Muscle layer of colon (tissue), 2 donors: ENCODE results near the gene UPK3B.
"Not testable (repeated sequence)": the region's sequence is repeated elsewhere in the genome, so short reads cannot be mapped to it uniquely, and the experiment has no call there.

Experiments
- H3K27ac ChIP-seq: one replicate; pipeline ENCODE4 v1.7.0; 2013; ENCODE audit warnings: low read depth, mild to moderate bottlenecking, low read length, moderate library complexity
- H3K27me3 ChIP-seq, 2 donors: one replicate each; pipeline ENCODE4 v1.7.0; 2013; ENCODE audit warnings: low read length in 2 of 2, mild to moderate bottlenecking in 2 of 2; ENCODE audit not compliant: insufficient read depth in 2 of 2, control insufficient read depth in 1 of 2
- H3K36me3 ChIP-seq: one replicate; pipeline ENCODE4 v1.7.0; 2013; ENCODE audit warnings: mild to moderate bottlenecking, low read length; ENCODE audit not compliant: insufficient read depth
- H3K4me1 ChIP-seq: one replicate; pipeline ENCODE4 v1.7.0; 2013; ENCODE audit warnings: mild to moderate bottlenecking, low read length; ENCODE audit not compliant: insufficient read depth
- H3K4me3 ChIP-seq, 2 donors: one replicate each; pipeline ENCODE4 v1.7.0; 2013; ENCODE audit warnings: low read length in 2 of 2, low read depth in 1 of 2, mild to moderate bottlenecking in 1 of 2, moderate library complexity in 1 of 2
- H3K9ac ChIP-seq: one replicate; pipeline ENCODE4 v1.7.0; 2013; ENCODE audit warnings: low read length
- H3K9me3 ChIP-seq: one replicate; pipeline ENCODE4 v1.7.0; 2013; ENCODE audit warnings: mild to moderate bottlenecking, low read length
- donor health status: abdominal sarcoma.
- donor health status: Adenocarcinoma of cecum.

UPK3B gene

GRCh38 chr7:76476742-76477474, 33.4 kb upstream of the UPK3B start:
- not testable (repeated sequence) for H3K4me1 ChIP-seq, H3K9me3 ChIP-seq, H3K27ac ChIP-seq, H3K27me3 ChIP-seq, H3K9ac ChIP-seq, H3K36me3 ChIP-seq, H3K4me3 ChIP-seq

- not testable (repeated sequence) for H3K27ac ChIP-seq, H3K4me1 ChIP-seq, H3K9me3 ChIP-seq, H3K4me3 ChIP-seq, H3K9ac ChIP-seq, H3K36me3 ChIP-seq, H3K27me3 ChIP-seq
Observed at GRCh38 chr7:76479628-76480027, 30.7 kb upstream of the UPK3B start.

- H3K9ac ChIP-seq, H3K4me3 ChIP-seq, H3K27ac ChIP-seq, H3K27me3 ChIP-seq, H3K4me1 ChIP-seq, H3K36me3 ChIP-seq, H3K9me3 ChIP-seq: not testable (repeated sequence)
Observed at GRCh38 chr7:76480403-76481253, 29.7 kb upstream of the UPK3B start.

- H3K27ac ChIP-seq, H3K9ac ChIP-seq, H3K36me3 ChIP-seq, H3K9me3 ChIP-seq, H3K4me1 ChIP-seq, H3K27me3 ChIP-seq, H3K4me3 ChIP-seq: not testable (repeated sequence)
Observed at GRCh38 chr7:76482660-76483059, 27.7 kb upstream of the UPK3B start.

- not testable (repeated sequence) for H3K9me3 ChIP-seq, H3K9ac ChIP-seq, H3K36me3 ChIP-seq, H3K27ac ChIP-seq, H3K4me1 ChIP-seq, H3K27me3 ChIP-seq, H3K4me3 ChIP-seq
Observed at GRCh38 chr7:76483081-76483480, 27.3 kb upstream of the UPK3B start.

- H3K4me3 ChIP-seq, H3K36me3 ChIP-seq, H3K9me3 ChIP-seq, H3K27me3 ChIP-seq, H3K9ac ChIP-seq, H3K4me1 ChIP-seq, H3K27ac ChIP-seq: not testable (repeated sequence)
Observed at GRCh38 chr7:76484456-76484855, 25.9 kb upstream of the UPK3B start.

GRCh38 chr7:76485822-76486610, 24.3 kb upstream of the UPK3B start:
- H3K4me1 ChIP-seq, H3K9me3 ChIP-seq, H3K4me3 ChIP-seq, H3K27ac ChIP-seq, H3K27me3 ChIP-seq, H3K36me3 ChIP-seq, H3K9ac ChIP-seq: not testable (repeated sequence)

GRCh38 chr7:76486618-76487017, 23.7 kb upstream of the UPK3B start:
- not testable (repeated sequence) for H3K4me3 ChIP-seq, H3K27me3 ChIP-seq, H3K4me1 ChIP-seq, H3K27ac ChIP-seq, H3K9me3 ChIP-seq, H3K36me3 ChIP-seq, H3K9ac ChIP-seq

GRCh38 chr7:76487969-76488368, 22.4 kb upstream of the UPK3B start:
- not testable (repeated sequence) for H3K9ac ChIP-seq, H3K9me3 ChIP-seq, H3K27me3 ChIP-seq, H3K36me3 ChIP-seq, H3K4me3 ChIP-seq, H3K27ac ChIP-seq, H3K4me1 ChIP-seq

- not testable (repeated sequence) for H3K4me1 ChIP-seq, H3K36me3 ChIP-seq, H3K9me3 ChIP-seq, H3K27me3 ChIP-seq, H3K9ac ChIP-seq, H3K4me3 ChIP-seq, H3K27ac ChIP-seq
Observed at GRCh38 chr7:76492139-76492538, 18.2 kb upstream of the UPK3B start.

- not testable (repeated sequence) for H3K36me3 ChIP-seq, H3K27ac ChIP-seq, H3K4me3 ChIP-seq, H3K9ac ChIP-seq, H3K4me1 ChIP-seq, H3K9me3 ChIP-seq, H3K27me3 ChIP-seq
Observed at GRCh38 chr7:76495717-76496116, 14.6 kb upstream of the UPK3B start.
